ENCODE data around the gene TMEM38B. TPM values are rescaled to one million over a fixed set of nuclear protein-coding genes. Genes with fewer than 3 reads are reported as not detected.
A peak's percentile ranks its signal among the peaks of the same experiment; 100 is the strongest.

The TMEM38B gene
- total RNA-seq, 1 donor from 2014 or later: 9.3 TPM

DNA sequence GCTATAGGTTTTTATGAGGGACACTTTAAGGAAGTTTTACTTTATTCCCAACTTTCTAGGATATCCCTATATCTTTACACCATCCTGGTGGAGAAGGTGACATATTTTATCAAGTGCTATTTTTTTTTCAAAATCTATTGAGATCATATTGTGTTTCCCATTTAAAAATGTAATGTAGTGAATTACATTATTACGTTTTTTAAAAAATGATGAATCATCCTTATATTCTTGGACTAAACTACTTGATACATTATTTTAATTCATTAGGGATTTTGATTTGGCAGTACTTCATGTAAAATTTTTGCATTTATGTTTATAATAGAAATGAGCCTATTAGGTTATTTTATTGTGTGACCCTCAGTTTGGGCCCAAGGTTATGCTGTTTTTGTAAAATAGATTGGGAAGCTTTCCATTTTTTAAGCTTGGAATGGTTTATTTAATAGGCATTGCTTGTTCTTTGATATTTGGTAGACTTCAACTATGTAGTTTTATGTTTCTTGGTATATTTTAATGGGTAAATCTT, 4.1 kb downstream of the TMEM38B start:
- Histone ChIP-seq H3K27ac (ENCODE audit: low read depth, low read length) (no peak overlapping the region), H3K27me3 (ENCODE audit: insufficient read depth, low read length) (peaks cover 5% of the 10 kb centered on the region), H2AFZ (ENCODE audit: low read depth, low read length) (no peak overlapping the region), H4K20me1 (ENCODE audit: insufficient read depth, low read length) (no peaks in the 10 kb centered on the region), H3K9me3 (ENCODE audit: insufficient read depth, low read depth, low read length) (no peaks in the 10 kb centered on the region), H3K9ac (ENCODE audit: low read length) (no peak overlapping the region), H3K79me2 (ENCODE audit: insufficient read depth, low read length) (no peaks in the 10 kb centered on the region), H3K4me2 (ENCODE audit: low read length) (no peak overlapping the region), H3K4me1 (ENCODE audit: insufficient read depth, low read length) (peaks cover 10% of the 10 kb centered on the region), H3K4me3 (ENCODE audit: insufficient read depth, low read depth, low read length) (no peak overlapping the region), H3K36me3 (ENCODE audit: insufficient read depth, low read length) (no peaks in the 10 kb centered on the region)
- FAIRE-seq (no peak), DNase-seq (ENCODE audit: low read depth) (no peak)
- peaks cover 5% of the 10 kb centered on the region for H3K27me3 Mint-ChIP-seq (ENCODE audit: low read depth, unreplicated experiment)
- no peak overlapping the region for H3K4me3 Mint-ChIP-seq (ENCODE audit: unreplicated experiment)
- H3K36me3 Mint-ChIP-seq (ENCODE audit: low read depth, unreplicated experiment): no peaks in the 10 kb centered on the region
- H3K4me1 Mint-ChIP-seq (ENCODE audit: low read depth, unreplicated experiment): peaks cover 16% of the 10 kb centered on the region
- TF ChIP-seq EZH2 (IDR thresholded peaks at IDR 0.05; ENCODE audit: insufficient read depth, low read length): no peak
- TF ChIP-seq, protein P1, sequence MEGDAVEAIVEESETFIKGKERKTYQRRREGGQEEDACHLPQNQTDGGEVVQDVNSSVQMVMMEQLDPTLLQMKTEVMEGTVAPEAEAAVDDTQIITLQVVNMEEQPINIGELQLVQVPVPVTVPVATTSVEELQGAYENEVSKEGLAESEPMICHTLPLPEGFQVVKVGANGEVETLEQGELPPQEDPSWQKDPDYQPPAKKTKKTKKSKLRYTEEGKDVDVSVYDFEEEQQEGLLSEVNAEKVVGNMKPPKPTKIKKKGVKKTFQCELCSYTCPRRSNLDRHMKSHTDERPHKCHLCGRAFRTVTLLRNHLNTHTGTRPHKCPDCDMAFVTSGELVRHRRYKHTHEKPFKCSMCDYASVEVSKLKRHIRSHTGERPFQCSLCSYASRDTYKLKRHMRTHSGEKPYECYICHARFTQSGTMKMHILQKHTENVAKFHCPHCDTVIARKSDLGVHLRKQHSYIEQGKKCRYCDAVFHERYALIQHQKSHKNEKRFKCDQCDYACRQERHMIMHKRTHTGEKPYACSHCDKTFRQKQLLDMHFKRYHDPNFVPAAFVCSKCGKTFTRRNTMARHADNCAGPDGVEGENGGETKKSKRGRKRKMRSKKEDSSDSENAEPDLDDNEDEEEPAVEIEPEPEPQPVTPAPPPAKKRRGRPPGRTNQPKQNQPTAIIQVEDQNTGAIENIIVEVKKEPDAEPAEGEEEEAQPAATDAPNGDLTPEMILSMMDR (IDR thresholded peaks at IDR 0.05; ENCODE audit: insufficient read depth, low read depth, low read length): no peak
- peak overlapping the region; percentile 13 for H3K27ac Mint-ChIP-seq (ENCODE audit: unreplicated experiment)
- H3K9me3 Mint-ChIP-seq (ENCODE audit: unreplicated experiment): no peaks in the 10 kb centered on the region

DNA sequence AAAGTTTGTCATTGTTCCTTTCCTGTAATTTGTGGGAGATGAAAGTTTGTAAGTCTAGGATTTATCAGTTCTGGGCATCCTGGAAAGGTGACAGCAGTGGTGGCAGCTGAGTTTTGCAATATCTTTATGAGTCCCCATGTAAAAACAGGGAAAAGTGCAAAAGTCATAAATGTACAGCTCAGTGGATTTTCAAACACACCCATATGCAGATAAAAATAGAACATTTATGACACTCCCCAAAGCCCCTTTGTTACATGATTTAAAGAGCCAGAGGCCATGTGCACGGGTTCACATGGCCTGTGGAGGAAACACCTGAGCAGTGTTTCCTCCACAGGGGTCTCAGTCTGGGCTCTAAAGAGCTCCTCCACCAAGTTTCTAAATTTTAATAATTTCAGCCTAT, 6.3 kb downstream of the TMEM38B start:
- Histone ChIP-seq H3K27me3 (ENCODE audit: insufficient read depth, low read length) (no peaks in the 10 kb centered on the region), H3K4me2 (ENCODE audit: low read length) (no peak overlapping the region), H3K9me3 (ENCODE audit: insufficient read depth, low read depth, low read length) (no peaks in the 10 kb centered on the region), H4K20me1 (ENCODE audit: insufficient read depth, low read length) (no peaks in the 10 kb centered on the region), H3K79me2 (ENCODE audit: insufficient read depth, low read length) (no peaks in the 10 kb centered on the region), H3K36me3 (ENCODE audit: insufficient read depth, low read length) (no peaks in the 10 kb centered on the region), H3K4me3 (ENCODE audit: insufficient read depth, low read depth, low read length) (no peak overlapping the region), H2AFZ (ENCODE audit: low read depth, low read length) (no peak overlapping the region), H3K4me1 (ENCODE audit: insufficient read depth, low read length) (no peaks in the 10 kb centered on the region), H3K9ac (ENCODE audit: low read length) (no peak overlapping the region), H3K27ac (ENCODE audit: low read depth, low read length) (no peak overlapping the region)
- H3K27ac Mint-ChIP-seq (ENCODE audit: unreplicated experiment): no peak overlapping the region
- TF ChIP-seq, protein P1 (IDR thresholded peaks at IDR 0.05; ENCODE audit: insufficient read depth, low read depth, low read length): no peak
- no peak for TF ChIP-seq EZH2 (IDR thresholded peaks at IDR 0.05; ENCODE audit: insufficient read depth, low read length)
- no peaks in the 10 kb centered on the region for H3K9me3 Mint-ChIP-seq (ENCODE audit: unreplicated experiment)
- H3K27me3 Mint-ChIP-seq (ENCODE audit: low read depth, unreplicated experiment): no peaks in the 10 kb centered on the region
- H3K4me3 Mint-ChIP-seq (ENCODE audit: unreplicated experiment): no peak overlapping the region
- DNase-seq (ENCODE audit: low read depth) (no peak), FAIRE-seq (no peak)
- no peaks in the 10 kb centered on the region for H3K36me3 Mint-ChIP-seq (ENCODE audit: low read depth, unreplicated experiment)
- H3K4me1 Mint-ChIP-seq (ENCODE audit: low read depth, unreplicated experiment): peaks cover 9% of the 10 kb centered on the region

DNA sequence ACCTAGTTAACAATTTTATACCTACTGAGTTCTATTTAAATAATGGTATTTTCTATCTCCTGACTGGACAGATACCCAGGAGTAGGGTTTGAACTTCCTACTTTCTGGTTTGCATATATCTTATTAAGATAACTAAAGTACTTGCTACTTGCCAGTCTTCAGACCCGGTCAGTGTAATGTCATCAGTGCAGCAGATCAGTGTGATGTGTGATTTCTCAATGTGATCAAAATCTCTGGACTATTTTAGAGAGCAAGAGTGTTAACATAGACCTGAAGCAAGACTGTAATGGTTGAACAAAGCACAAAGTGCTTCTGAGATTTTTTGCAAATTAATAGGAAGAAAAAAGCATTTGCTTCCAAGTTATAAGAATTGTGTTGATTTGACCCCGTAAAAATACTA, 6.8 kb downstream of the TMEM38B start:
- H3K36me3 Mint-ChIP-seq (ENCODE audit: low read depth, unreplicated experiment): no peaks in the 10 kb centered on the region
- TF ChIP-seq, protein P1 (IDR thresholded peaks at IDR 0.05; ENCODE audit: insufficient read depth, low read depth, low read length): no peak
- no peak for TF ChIP-seq EZH2 (IDR thresholded peaks at IDR 0.05; ENCODE audit: insufficient read depth, low read length)
- no peaks in the 10 kb centered on the region for H3K79me2 ChIP-seq (ENCODE audit: insufficient read depth, low read length)
- H3K36me3 ChIP-seq (ENCODE audit: insufficient read depth, low read length): no peaks in the 10 kb centered on the region
- no peaks in the 10 kb centered on the region for H3K9me3 ChIP-seq (ENCODE audit: insufficient read depth, low read depth, low read length)
- no peaks in the 10 kb centered on the region for H3K9me3 Mint-ChIP-seq (ENCODE audit: unreplicated experiment)
- no peaks in the 10 kb centered on the region for H3K27me3 ChIP-seq (ENCODE audit: insufficient read depth, low read length)
- H2AFZ ChIP-seq (ENCODE audit: low read depth, low read length): no peak overlapping the region
- DNase-seq (ENCODE audit: low read depth) (no peak), FAIRE-seq (no peak)
- no peaks in the 10 kb centered on the region for H4K20me1 ChIP-seq (ENCODE audit: insufficient read depth, low read length)
- H3K4me1 ChIP-seq (ENCODE audit: insufficient read depth, low read length): no peaks in the 10 kb centered on the region
- H3K27ac Mint-ChIP-seq (ENCODE audit: unreplicated experiment): no peak overlapping the region
- H3K27me3 Mint-ChIP-seq (ENCODE audit: low read depth, unreplicated experiment): no peaks in the 10 kb centered on the region
- H3K4me3 ChIP-seq (ENCODE audit: insufficient read depth, low read depth, low read length): no peak overlapping the region
- no peak overlapping the region for H3K27ac ChIP-seq (ENCODE audit: low read depth, low read length)
- H3K9ac ChIP-seq (ENCODE audit: low read length): no peak overlapping the region
- H3K4me3 Mint-ChIP-seq (ENCODE audit: unreplicated experiment): no peak overlapping the region
- no peak overlapping the region for H3K4me2 ChIP-seq (ENCODE audit: low read length)
- peaks cover 9% of the 10 kb centered on the region for H3K4me1 Mint-ChIP-seq (ENCODE audit: low read depth, unreplicated experiment)
